GM19468 (cell line): ENCODE data around the gene SKIC8.

Source experiments
- ATAC-seq: cut with Tn5 transposase; IDR thresholded peaks from one replicate; pipeline ENCODE4 v1.9.1; 2021; ENCODE audit warnings: mild to moderate bottlenecking, moderate library complexity, moderate number of reproducible peaks; ENCODE audit not compliant: unreplicated experiment; ENCODE audit errors: extremely low read depth

The SKIC8 gene

GRCh38 chr15:78302579-78303312, 3.3 kb upstream of the SKIC8 start:
- no peak for ATAC-seq

DNA sequence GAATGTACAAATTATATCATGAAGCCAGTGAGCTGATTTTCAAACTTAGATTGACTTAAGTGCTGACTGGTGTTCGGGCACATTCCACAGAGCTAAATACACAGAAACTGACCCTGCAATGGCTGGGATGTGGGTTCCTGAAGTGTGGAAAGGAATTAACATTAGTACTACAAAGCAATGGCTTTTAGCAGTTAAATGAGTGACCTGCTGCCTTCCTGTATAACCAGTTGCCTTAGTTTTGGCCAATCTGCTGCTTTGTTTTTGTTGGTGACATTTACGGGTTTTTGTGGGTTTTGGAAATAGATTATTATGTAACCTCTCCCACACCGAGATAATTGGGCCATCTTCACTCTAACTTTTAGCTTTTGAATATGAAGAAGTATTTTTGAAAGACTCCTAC, 2.4 kb upstream of the SKIC8 start:
- ATAC-seq: no peak

DNA sequence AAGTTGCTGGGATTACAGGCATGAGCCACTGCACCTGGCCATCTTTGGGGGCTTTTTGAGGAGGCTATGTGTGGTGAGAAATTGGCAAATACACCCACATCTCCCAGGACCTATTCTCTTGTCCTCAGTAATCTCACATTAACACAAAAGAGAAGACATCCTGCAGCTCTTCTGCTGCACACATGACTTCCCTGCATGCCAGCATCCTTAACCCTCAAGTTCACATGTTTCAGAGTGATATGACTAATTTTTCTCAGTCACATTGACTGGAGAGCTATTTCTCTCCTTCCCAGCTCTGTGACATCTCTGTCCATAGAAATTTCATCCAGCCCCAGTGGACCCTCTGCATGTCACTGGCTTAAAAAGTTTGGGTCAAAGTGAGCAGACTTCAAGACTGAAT, 1.9 kb upstream of the SKIC8 start:
- ATAC-seq: no peak

DNA sequence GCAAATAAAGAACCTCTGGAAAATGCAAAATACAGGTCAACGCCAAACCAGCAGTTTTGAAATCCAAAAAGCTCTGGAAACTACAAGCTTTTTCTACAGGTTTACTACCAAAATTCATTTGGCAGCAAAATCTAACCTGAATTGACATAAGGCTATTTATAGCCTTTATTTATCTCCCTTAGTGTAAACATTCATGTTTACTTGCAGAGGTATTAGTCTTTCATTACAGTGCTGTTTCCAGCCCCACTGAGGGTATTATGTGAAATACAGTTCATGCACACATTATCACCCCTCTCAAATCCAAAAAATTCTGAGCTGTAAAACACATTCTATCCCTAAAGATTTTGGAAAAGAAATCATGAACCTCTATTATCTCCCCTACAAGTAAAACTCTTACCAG, 7.2 kb downstream of the SKIC8 start:
- no peak for ATAC-seq

DNA sequence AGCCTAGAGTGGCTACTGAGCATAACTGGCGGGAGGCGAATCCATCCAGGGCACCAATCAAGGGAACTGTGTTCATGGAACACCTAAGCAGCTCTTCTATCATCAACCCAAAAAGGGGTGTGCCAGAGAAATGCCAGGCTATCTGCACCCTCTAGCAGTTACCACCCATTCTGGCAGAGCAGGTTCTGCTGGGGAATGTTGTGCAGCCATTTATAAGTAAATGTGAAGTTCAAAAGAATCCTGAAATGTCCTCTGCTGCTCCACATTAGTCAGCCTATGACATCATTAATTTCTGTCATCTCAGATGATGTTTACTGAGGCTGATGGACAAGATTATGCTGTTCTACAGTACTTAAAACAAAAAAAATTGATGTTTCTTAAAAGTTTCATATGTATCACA, 7.7 kb downstream of the SKIC8 start:
- no peak for ATAC-seq

DNA sequence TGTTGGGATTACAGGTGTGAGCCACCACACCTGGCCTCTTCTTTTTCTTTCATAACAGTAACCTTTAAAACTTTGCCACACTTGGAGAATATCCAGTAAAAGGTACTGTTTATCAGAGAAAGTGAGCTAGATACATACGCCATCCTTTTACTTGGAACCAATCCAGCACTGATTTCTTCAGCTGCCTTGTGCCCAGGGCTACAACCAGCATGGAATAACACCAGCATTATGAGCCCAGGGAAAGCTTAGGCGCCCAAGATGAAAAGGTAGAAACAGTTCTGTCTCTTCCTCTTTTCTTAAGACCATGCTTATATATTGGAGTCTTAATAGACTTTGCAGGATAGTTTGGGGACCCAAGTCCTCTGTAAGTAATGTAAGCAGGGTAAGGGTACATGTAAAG, 8.4 kb downstream of the SKIC8 start:
- ATAC-seq: no peak

DNA sequence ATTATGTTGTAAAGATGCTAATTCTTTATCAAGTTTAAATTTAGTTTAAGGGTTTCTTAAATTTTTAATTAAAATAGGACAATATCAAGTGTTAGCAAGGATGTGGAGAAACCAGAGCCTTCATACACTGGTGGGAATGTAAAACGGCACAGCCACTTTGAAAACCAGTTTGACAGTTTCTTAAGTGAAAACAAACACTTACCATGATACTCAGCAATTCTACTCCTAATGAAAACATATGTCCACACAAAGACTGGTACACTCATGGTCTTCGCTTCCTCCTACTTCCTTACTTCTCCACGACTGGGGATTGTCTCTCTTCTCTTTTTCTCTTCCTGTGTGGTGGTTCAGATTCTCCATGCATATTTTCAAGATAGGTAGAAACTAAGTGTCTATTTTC, 9.2 kb downstream of the SKIC8 start:
- ATAC-seq: no peak

DNA sequence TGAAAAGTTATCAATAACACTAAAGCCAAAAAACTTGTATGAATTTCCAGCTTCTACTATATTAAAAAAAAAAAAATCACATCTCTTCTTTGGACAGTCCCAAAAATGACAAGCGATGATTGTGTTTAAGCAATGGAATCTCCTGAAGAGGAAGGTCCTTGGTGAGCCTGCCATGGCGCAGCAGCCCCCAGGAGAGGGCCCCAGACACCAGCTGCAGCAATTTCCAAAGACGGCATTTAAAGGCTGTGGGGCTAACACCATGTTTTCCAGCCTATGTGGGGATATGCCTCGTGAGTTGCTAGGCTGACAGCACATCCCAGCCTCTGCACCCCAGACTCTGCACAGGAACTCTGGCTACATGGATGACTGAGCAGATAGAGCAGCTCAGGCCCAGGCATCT, 14.7 kb downstream of the SKIC8 start:
- ATAC-seq: no peak

GRCh38 chr15:78282324-78282723, 17.1 kb downstream of the SKIC8 start:
- ATAC-seq: no peak

- ATAC-seq: no peak
Observed at GRCh38 chr15:78280319-78281072, 18.9 kb downstream of the SKIC8 start.

- ATAC-seq: no peak
Observed at GRCh38 chr15:78276064-78276943, 23.1 kb downstream of the SKIC8 start.

- ATAC-seq: no peak
Observed at GRCh38 chr15:78274994-78275393, 24.4 kb downstream of the SKIC8 start.

DNA sequence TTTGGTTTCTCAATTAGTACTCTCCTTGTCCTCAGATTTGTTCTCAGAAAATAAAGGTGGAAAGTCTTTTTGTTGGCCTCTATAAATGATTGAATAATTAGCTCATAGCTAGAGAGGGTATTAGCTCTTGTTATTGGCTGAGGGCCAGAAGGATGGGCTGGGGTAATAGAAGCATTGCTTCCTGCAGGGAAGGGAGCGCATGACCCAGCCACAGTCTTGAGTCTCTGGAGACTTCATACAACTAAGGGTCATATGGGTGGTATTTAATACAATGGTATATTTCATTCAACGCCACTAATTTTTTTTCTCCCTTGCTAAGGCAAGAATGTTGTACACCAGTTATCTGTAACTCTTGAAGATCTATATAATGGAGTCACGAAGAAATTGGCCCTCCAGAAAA, 26.6 kb downstream of the SKIC8 start:
- ATAC-seq: no peak

GRCh38 chr15:78272316-78272715, 27.1 kb downstream of the SKIC8 start:
- ATAC-seq: no peak

DNA sequence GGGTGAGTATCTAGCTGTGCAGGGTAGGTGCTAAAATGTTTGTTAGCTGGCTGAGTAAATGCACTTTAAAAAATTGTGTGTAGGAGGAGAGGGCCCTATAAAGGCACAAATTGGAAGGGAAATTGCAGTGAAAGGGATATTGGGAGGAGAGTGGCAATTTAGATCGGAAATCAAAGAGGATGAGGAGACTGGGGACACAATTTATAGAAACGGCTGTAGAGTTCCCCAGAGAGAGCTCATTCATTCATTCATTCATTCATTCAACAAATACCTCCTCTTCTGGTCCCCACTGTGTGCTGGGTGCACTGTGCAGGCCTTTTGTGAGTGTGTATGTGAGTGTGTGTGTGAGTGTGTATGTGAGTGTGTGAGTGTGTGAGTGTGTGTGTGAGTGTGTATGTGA, 32.6 kb downstream of the SKIC8 start:
- ATAC-seq: no peak

- ATAC-seq: no peak
Observed at GRCh38 chr15:78266229-78266628, 33.2 kb downstream of the SKIC8 start.

DNA sequence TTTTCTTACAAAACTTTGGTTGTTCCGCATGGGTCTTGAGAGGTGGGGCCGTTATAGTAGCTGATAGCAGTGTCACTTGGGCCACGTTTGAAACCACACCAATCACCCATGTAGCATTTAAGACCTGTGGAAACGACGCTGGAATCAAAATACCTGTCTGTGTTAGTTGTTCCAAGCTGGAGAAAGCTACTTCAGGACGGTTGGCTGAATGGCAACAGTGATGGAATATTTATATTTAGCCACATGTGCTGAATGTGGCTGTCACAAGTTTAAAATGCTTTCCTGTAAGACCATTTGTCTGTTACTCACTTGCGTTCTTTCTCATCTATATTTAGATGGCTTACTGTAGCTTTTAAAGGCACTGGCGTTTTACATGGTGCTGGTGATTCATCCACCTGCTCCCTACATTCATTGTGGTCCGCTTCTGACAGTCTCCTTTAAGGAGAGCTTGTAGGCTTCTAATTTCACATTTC, 33.6 kb downstream of the SKIC8 start:
- no peak for ATAC-seq

- no peak for ATAC-seq
Observed at GRCh38 chr15:78265137-78265460, 34.3 kb downstream of the SKIC8 start.

- ATAC-seq: no peak
Observed at GRCh38 chr15:78264304-78265136, 34.9 kb downstream of the SKIC8 start, which contains the start of gene DNAJA4. DNAJA4 (plus strand) TSS chr15:78264562; CDS start chr15:78264764, 202 bp downstream.

DNA sequence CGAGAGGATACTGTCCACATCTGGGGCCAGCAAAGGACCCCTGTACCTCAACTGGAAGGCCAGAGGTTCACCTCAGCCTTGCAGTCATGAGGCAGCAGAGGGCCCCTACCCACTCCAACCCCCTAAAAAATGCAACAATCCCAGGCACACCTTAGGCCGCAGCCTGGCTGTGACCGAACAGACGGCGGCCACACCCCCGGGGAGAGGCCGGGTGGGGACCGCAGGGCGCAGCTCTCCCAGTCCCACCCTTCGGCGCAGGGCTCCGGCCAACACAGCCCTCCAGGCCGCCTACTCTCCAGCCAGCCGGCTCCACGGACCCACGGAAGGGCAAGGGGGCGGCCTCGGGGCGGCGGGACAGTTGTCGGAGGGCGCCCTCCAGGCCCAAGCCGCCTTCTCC, 35.5 kb downstream of the SKIC8 start:
- no peak for ATAC-seq
